K562 (cell line): Measurements from ENCODE around the gene PRSS37. TPM values are rescaled to one million over a fixed set of nuclear protein-coding genes. Genes with fewer than 3 reads are reported as not detected.

Experiments
- ATAC-seq: fragments of 200-7000 bp; cut with Tn5 transposase; 3 replicates; pipeline ENCODE4 v1.9.1; 2020; ENCODE audit warnings: moderate library complexity
- BruUV-seq: library from RNA; stranded (reverse); fragments of 400-500 nt; replicated peaks from 2 replicates; lab custom pipeline; 2021; lab: Mats Ljungman, UMichigan
- CTCF ChIA-PET: fragments of 300-600 bp; formaldehyde crosslinking; extraction: SDS; loops from one replicate; lab custom pipeline; 2021; ENCODE audit warnings: low intra/inter-chr PET ratio; lab: Yijun Ruan, JAX
- POLR2A ChIA-PET: fragments of 300-600, 350-650 bp; sonication (Branson Sonifier 250); formaldehyde crosslinking; extraction: SDS; loops from one replicate; lab custom pipeline; 2021; ENCODE audit warnings: antibody characterized with exemption, inconsistent platforms; lab: Yijun Ruan, JAX
- DNase-seq, 4 experiments: peaks; one replicate each; pipeline versions ENCODE4 v3.0.0 to v3.0.0-alpha.2; 2011 to 2018; ENCODE audit warnings: low spot score in 3 of 4, mixed read lengths in 3 of 4; ENCODE audit errors: extremely low read depth in 1 of 4
- FAIRE-seq: peaks from 2 replicates; lab custom pipeline; 2011; peaks lifted over from hg19 to GRCh38; lab: Jason Lieb, UNC
- H2AFZ ChIP-seq: 2 replicates; pipeline ENCODE4 v1.6.0; 2011; ENCODE audit warnings: low read depth, low read length, control low read depth, inconsistent platforms
- H3K27ac ChIP-seq: fragments of 200-600 bp; 3 replicates; pipeline ENCODE4 v1.8.0; 2011; ENCODE audit warnings: low read depth, mild to moderate bottlenecking, control low read depth, inconsistent platforms, low read length, moderate library complexity, mixed read lengths; ENCODE audit errors: extremely low read depth
- H3K27me3 ChIP-seq, 2 experiments: fragments of 300-600 bp in 1 of 2; 2 replicates in 1 of 2; 3 replicates in 1 of 2; pipeline versions ENCODE4 v1.6.0 to v1.8.0; 2011; ENCODE audit warnings: inconsistent platforms in 2 of 2, low read length in 2 of 2, mild to moderate bottlenecking in 1 of 2, mixed read lengths in 1 of 2, moderate library complexity in 1 of 2; ENCODE audit not compliant: control insufficient read depth in 2 of 2, insufficient read depth in 2 of 2
- H3K36me3 ChIP-seq: fragments of 300-600 bp; 3 replicates; pipeline ENCODE4 v1.8.0; 2011; ENCODE audit warnings: mild to moderate bottlenecking, low read length, inconsistent platforms; ENCODE audit not compliant: control insufficient read depth, insufficient read depth
- H3K4me1 ChIP-seq, 2 experiments: fragments of 200-600 bp in 1 of 2; replicated peaks in 1 of 2; 2 replicates in 1 of 2; 3 replicates in 1 of 2; pipeline versions ENCODE4 v1.5.1 to v1.8.0; 2011; ENCODE audit warnings: inconsistent platforms in 2 of 2, low read length in 2 of 2, mild to moderate bottlenecking in 1 of 2, mixed read lengths in 1 of 2, moderate library complexity in 1 of 2; ENCODE audit not compliant: control insufficient read depth in 2 of 2, insufficient read depth in 2 of 2
- H3K4me2 ChIP-seq: 2 replicates; pipeline ENCODE4 v1.6.1; 2011; ENCODE audit warnings: low read length, control low read depth, inconsistent platforms, mixed read lengths; ENCODE audit not compliant: insufficient read depth
- H3K4me3 ChIP-seq: fragments of 200-600 bp; sonication (generic), shearing (Covaris generic); 2 replicates; pipeline ENCODE4 v1.5.1; 2016; ENCODE audit warnings: control low read depth, inconsistent platforms
- H3K79me2 ChIP-seq: fragments of 200-600 bp; 3 replicates; pipeline ENCODE4 v1.8.0; 2011; ENCODE audit warnings: low read length, inconsistent platforms; ENCODE audit not compliant: control insufficient read depth, insufficient read depth
- H3K9ac ChIP-seq, 2 experiments: 2 replicates each; pipeline versions ENCODE4 v1.6.0 to v1.6.1; 2011; ENCODE audit warnings: low read depth in 2 of 2, low read length in 2 of 2, control low read depth in 1 of 2, inconsistent platforms in 1 of 2, mild to moderate bottlenecking in 1 of 2, mixed read lengths in 1 of 2; ENCODE audit not compliant: insufficient read depth in 1 of 2
- H3K9me1 ChIP-seq: one replicate; pipeline ENCODE4 v1.6.0; 2011; ENCODE audit warnings: inconsistent platforms, mild to moderate bottlenecking, low read length, moderate library complexity; ENCODE audit not compliant: control insufficient read depth, insufficient read depth
- H3K9me3 ChIP-seq: replicated peaks from 2 replicates; pipeline ENCODE4 v1.5.1; 2011; ENCODE audit warnings: low read depth, low read length, inconsistent platforms; ENCODE audit not compliant: control insufficient read depth, insufficient read depth
- H4K20me1 ChIP-seq: replicated peaks from 2 replicates; pipeline ENCODE4 v1.6.1; 2011; ENCODE audit warnings: low read length, inconsistent platforms, mixed read lengths; ENCODE audit not compliant: control insufficient read depth, insufficient read depth
- ARID4B ChIP-seq: sonication (generic); formaldehyde crosslinking; IDR thresholded peaks from 2 replicates; pipeline ENCODE4 v1.8.0; 2022; ENCODE audit warnings: mild to moderate bottlenecking, missing genetic modification reagents
- CLOCK ChIP-seq: fragments of 250-450 bp; sonication (Bioruptor Pico); IDR thresholded peaks from 2 replicates; pipeline ENCODE4 v1.4.0; 2020; ENCODE audit warnings: mild to moderate bottlenecking, moderate library complexity, borderline replicate concordance
- KAT2B ChIP-seq: IDR thresholded peaks from one replicate; pipeline ENCODE4 v1.6.1; 2012; ENCODE audit warnings: low read depth, mild to moderate bottlenecking, control low read depth, inconsistent platforms, low read length, moderate library complexity
- MAFK ChIP-seq: IDR thresholded peaks from 2 replicates; pipeline ENCODE4 v1.6.1; 2011; ENCODE audit warnings: low read length, improper control_type of control experiment
- MYBL2 ChIP-seq, 2 experiments: fragments of 450-650 bp in 1 of 2; sonication (generic) in 1 of 2; formaldehyde crosslinking in 1 of 2; IDR thresholded peaks; 2 replicates each; pipeline versions ENCODE4 v1.6.1 to v1.8.1; 2017 to 2022; ENCODE audit warnings: borderline replicate concordance in 1 of 2, inconsistent platforms in 1 of 2, low read depth in 1 of 2, mild to moderate bottlenecking in 1 of 2, missing genetic modification reagents in 1 of 2, moderate library complexity in 1 of 2
- SRSF3 ChIP-seq: fragments of 200-400 bp; formaldehyde crosslinking; IDR thresholded peaks from 2 replicates; pipeline ENCODE4 v1.6.1; 2016; ENCODE audit warnings: mild to moderate bottlenecking, low read length, moderate library complexity; ENCODE audit not compliant: insufficient read depth
- ZBTB2 ChIP-seq: fragments of 450-650 bp; IDR thresholded peaks from 2 replicates; pipeline ENCODE4 v1.6.1; 2016; ENCODE audit warnings: antibody characterized with exemption
- ZNF780A ChIP-seq: fragments of 250-450 bp; sonication (Bioruptor Pico); IDR thresholded peaks from 2 replicates; pipeline ENCODE4 v1.5.0; 2021; ENCODE audit warnings: mild to moderate bottlenecking
- WGBS: fragments of 100-300 bp; shearing (Covaris generic); methylation state at CpG from one replicate; pipeline ENCODE4 v1.1.6; 2016; ENCODE audit warnings: low coverage, mixed read lengths; ENCODE audit not compliant: insufficient coverage; ENCODE audit errors: missing lambda C conversion rate; 5-methylcytosine and 5-hydroxymethylcytosine counted together
- in situ Hi-C: fragments of 300-500 bp; cut with MboI; formaldehyde crosslinking; loops from 4 replicates; pipeline ENCODE4 v1.15.0; 2018; ENCODE audit warnings: inconsistent platforms, mixed read lengths
- intact Hi-C: fragments of 100-400 bp; cut with micrococcal nuclease; formaldehyde crosslinking; loops from 2 replicates; pipeline ENCODE4 v1.14.2; 2022
- polyA plus RNA-seq, 8 experiments: library from polyadenylated mRNA; depleted of rRNA in 4 of 8; stranded (reverse) in 5 of 8; unstranded in 3 of 8; fragments of >200 nt; fragmentation: Nextera tagmentation in 2 of 8; fragmentation: Illumina TruSeq in 1 of 8; extraction: Ambion mirVana in 2 of 8; extraction: Trizol in 1 of 8; gene quantifications; 2 replicates each; pipeline versions ENCODE4 v1.2.1 to v1.2.3, GENCODE V29; 2011 to 2014; ENCODE audit warnings: inconsistent platforms in 1 of 8, missing spikeins in 1 of 8
- total RNA-seq, 7 experiments: library from RNA; depleted of rRNA in 6 of 7; stranded (reverse); fragments of >200 nt in 6 of 7; fragmentation: Illumina TruSeq in 2 of 7; extraction: Trizol in 2 of 7; gene quantifications; 2 replicates each; pipeline versions ENCODE4 v1.2.1 to v1.2.3, GENCODE V29; 2011 to 2021; ENCODE audit warnings: low replicate concordance in 1 of 7
- TF ChIP-seq, protein P1 (sequence below): fragments of 150-350 bp; IDR thresholded peaks from 2 replicates; pipeline ENCODE4 v1.6.1; 2014; ENCODE audit warnings: low read depth, mild to moderate bottlenecking, low read length, borderline replicate concordance

PRSS37 gene
- total and polyA plus RNA-seq, 9 of the 15 experiments (the other 6 are each of a cell fraction or from before 2014, with no cell fraction given), result not detected

GRCh38 chr7:141866974-141867373 is 25.7 kb upstream of the PRSS37 start:
- Histone ChIP-seq H3K4me3 (no peak overlapping the region), H2AFZ (no peak overlapping the region), H4K20me1 (no peaks in the 10 kb centered on the region), H3K27me3 (no peaks in the 10 kb centered on the region), H3K4me2 (no peak overlapping the region), H3K4me1 (no peaks in the 10 kb centered on the region), H3K27ac (no peak overlapping the region), H3K79me2 (no peaks in the 10 kb centered on the region), H3K36me3 (no peaks in the 10 kb centered on the region), H3K9ac (no peak overlapping the region), H3K9me3 (0 out of 2 replicates have a peak, but pooled peaks cover 3% of the 10 kb centered on the region), H3K9me1 (no peaks in the 10 kb centered on the region)
- ChIA-PET POLR2A (no interaction called here), CTCF (no interaction called here)
- 0% methylated on average over 2 of the region's 2 CpGs for WGBS
- in situ Hi-C loops (no loop called here), intact Hi-C loops (no loop called here)
- DNase-seq, result no peak
- no peak for ATAC-seq
- FAIRE-seq, result no peak
- BruUV-seq, result no TSS peak
- TF ChIP-seq MAFK (no peak), ZNF780A (no peak), CLOCK (CRISPR knock-in tag) (no peak), KAT2B (no peak), MYBL2 (IDR thresholded peaks at IDR 0.05; ENCODE audit: low read depth) (no peak), MYBL2 (CRISPR knock-in tag; IDR thresholded peaks at IDR 0.05; ENCODE audit: borderline replicate concordance) (no peak), ZBTB2 (no peak), SRSF3 (no peak), ARID4B (CRISPR knock-in tag) (no peak)
- TF ChIP-seq, protein P1, sequence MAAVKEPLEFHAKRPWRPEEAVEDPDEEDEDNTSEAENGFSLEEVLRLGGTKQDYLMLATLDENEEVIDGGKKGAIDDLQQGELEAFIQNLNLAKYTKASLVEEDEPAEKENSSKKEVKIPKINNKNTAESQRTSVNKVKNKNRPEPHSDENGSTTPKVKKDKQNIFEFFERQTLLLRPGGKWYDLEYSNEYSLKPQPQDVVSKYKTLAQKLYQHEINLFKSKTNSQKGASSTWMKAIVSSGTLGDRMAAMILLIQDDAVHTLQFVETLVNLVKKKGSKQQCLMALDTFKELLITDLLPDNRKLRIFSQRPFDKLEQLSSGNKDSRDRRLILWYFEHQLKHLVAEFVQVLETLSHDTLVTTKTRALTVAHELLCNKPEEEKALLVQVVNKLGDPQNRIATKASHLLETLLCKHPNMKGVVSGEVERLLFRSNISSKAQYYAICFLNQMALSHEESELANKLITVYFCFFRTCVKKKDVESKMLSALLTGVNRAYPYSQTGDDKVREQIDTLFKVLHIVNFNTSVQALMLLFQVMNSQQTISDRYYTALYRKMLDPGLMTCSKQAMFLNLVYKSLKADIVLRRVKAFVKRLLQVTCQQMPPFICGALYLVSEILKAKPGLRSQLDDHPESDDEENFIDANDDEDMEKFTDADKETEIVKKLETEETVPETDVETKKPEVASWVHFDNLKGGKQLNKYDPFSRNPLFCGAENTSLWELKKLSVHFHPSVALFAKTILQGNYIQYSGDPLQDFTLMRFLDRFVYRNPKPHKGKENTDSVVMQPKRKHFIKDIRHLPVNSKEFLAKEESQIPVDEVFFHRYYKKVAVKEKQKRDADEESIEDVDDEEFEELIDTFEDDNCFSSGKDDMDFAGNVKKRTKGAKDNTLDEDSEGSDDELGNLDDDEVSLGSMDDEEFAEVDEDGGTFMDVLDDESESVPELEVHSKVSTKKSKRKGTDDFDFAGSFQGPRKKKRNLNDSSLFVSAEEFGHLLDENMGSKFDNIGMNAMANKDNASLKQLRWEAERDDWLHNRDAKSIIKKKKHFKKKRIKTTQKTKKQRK, result no peak
